GM12864 (cell line): ENCODE data around the gene ZSCAN5C.
"Not testable (repeated sequence)": the region's sequence is repeated elsewhere in the genome, so short reads cannot be mapped to it uniquely, and the experiment has no call there.

Experiments used
- DNase-seq: peaks from one replicate; pipeline ENCODE4 v3.0.0-alpha.2; 2011; ENCODE audit warnings: low read depth
- H3K4me3 ChIP-seq: 2 replicates; pipeline ENCODE4 v1.5.1; 2011; ENCODE audit warnings: mild to moderate bottlenecking, low read depth, low read length, control low read depth
- CTCF ChIP-seq: IDR thresholded peaks from 2 replicates; pipeline ENCODE4 v1.5.1; 2011; ENCODE audit warnings: low read depth, mild to moderate bottlenecking, moderate library complexity, low read length, control low read depth, inconsistent platforms; ENCODE audit errors: missing control alignments

The ZSCAN5C gene

GRCh38 chr19:56217039-56217949 lies 15.2 kb downstream of the ZSCAN5C start:
- no peak for DNase-seq
- no peak for TF ChIP-seq CTCF
- H3K4me3 ChIP-seq = peak overlapping the region; percentile 12; the same call in 1 of the 2 replicates

DNA sequence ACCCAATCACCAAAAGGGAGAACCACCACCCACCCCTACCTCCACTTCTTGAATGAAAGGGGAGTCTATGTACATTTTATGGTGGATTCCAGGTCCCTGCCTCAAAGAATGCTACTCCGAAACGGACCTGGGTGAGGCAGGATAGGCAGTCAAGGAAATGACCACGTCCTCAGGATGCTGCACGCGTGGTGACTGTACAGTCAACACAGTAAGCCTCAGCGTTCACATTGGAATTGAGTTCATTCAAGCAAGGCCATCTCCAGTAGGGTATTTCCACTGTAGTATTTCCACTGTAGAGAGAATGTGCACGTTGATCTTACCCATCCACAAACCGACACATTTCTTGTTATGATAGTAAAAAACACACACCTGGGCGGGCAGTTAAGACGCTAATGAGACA lies 16.9 kb downstream of the ZSCAN5C start:
- H3K4me3 ChIP-seq = no peak overlapping the region
- no peak for DNase-seq
- TF ChIP-seq CTCF = no peak

DNA sequence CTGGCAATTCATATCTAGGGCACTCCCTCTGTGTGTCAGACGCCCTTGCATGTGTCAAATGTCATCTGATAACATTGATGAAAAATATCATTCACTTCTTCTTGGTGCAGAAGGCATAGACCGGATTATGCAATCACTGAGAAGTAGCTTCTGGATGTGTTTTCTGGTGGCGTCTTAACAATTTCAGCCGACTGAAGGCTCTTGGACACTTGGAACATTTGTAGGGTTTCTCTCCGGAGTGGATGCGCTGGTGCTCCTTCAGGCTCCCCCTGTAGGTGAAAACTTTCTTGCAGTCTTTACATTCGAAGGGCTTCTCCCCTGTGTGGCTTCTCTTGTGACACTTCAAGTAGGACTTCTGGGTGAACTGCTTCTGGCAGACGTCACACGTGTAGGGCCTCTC lies 19.4 kb downstream of the ZSCAN5C start:
- DNase-seq, H3K4me3 ChIP-seq: not testable (repeated sequence)
- TF ChIP-seq CTCF = peak; percentile 21

- DNase-seq = no peak
- no peak for TF ChIP-seq CTCF
- H3K4me3 ChIP-seq = no peak overlapping the region
Observed at GRCh38 chr19:56221851-56222250, 19.8 kb downstream of the ZSCAN5C start.

GRCh38 chr19:56222901-56223300 lies 20.8 kb downstream of the ZSCAN5C start:
- no peak overlapping the region for H3K4me3 ChIP-seq
- no peak for TF ChIP-seq CTCF
- no peak for DNase-seq

DNA sequence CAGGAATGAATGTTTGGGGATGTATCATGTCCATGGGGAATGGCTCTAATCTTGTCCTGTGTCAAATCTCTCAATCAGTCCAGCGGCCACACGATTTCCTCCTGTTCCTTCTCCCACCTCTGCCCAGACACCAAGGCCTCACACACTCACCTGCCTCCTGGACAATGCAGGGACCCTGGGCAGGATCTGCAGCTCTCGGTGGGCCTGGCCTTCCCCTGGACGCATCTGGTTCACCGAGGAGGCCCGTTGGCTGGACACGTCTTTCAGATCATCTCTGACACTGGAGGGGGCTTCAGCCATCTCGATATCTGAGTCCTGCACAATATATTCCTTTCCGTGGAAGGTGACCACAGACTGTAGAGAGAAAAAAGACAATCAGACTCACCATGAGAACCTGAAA lies 21.4 kb downstream of the ZSCAN5C start:
- H3K4me3 ChIP-seq = no peak overlapping the region
- TF ChIP-seq CTCF = no peak
- DNase-seq = no peak
